LNCaP clone FGC (cell line): Measurements from ENCODE around the gene SLC30A2.

Experiments used
- DNase-seq: peaks from one replicate; pipeline ENCODE4 v3.0.0-alpha.2; 2011; ENCODE audit warnings: low read depth
- H3K4me3 ChIP-seq: 2 replicates; pipeline ENCODE4 v1.5.1; 2011; ENCODE audit warnings: mild to moderate bottlenecking, low read depth, low read length, control low read depth
- CTCF ChIP-seq: IDR thresholded peaks from 2 replicates; pipeline ENCODE4 v1.5.1; 2012; ENCODE audit warnings: mild to moderate bottlenecking; ENCODE audit not compliant: control insufficient read depth, insufficient read depth; ENCODE audit errors: extremely low read depth

SLC30A2 gene

GRCh38 chr1:26070296-26070962 is 24.5 kb upstream of the SLC30A2 start:
- no peak for DNase-seq
- no peak for TF ChIP-seq CTCF

GRCh38 chr1:26069941-26070295 is 24.0 kb upstream of the SLC30A2 start:
- DNase-seq, result no peak
- TF ChIP-seq CTCF, result no peak
- H3K4me3 ChIP-seq, result no peak overlapping the region

More at GRCh38 chr1:26070296-26070962, 24.5 kb upstream of the SLC30A2 start:
- no peak overlapping the region for H3K4me3 ChIP-seq

- no peak within 1 kb of the TSS for H3K4me3 ChIP-seq
- no peak for DNase-seq
- TF ChIP-seq CTCF, result no peak
Observed at GRCh38 chr1:26067432-26067911, 21.6 kb upstream of the SLC30A2 start, which contains the start of gene TRIM63. TRIM63 (minus strand) TSS chr1:26067630; CDS start chr1:26067494, 136 bp downstream.

- no peak for DNase-seq
- H3K4me3 ChIP-seq, result no peak overlapping the region
Observed at GRCh38 chr1:26066857-26067256, 20.9 kb upstream of the SLC30A2 start.

GRCh38 chr1:26066160-26066559 is 20.2 kb upstream of the SLC30A2 start:
- DNase-seq, result no peak
- TF ChIP-seq CTCF, result no peak
- no peak overlapping the region for H3K4me3 ChIP-seq

More at GRCh38 chr1:26066857-26067256, 20.9 kb upstream of the SLC30A2 start:
- no peak for TF ChIP-seq CTCF

- no peak overlapping the region for H3K4me3 ChIP-seq
- TF ChIP-seq CTCF, result no peak
- DNase-seq, result no peak
Observed at GRCh38 chr1:26064553-26064952, 18.6 kb upstream of the SLC30A2 start.
